GM19099 (cell line): ENCODE data around the gene TNS1.

Experiments
- POLR2A ChIP-seq: IDR thresholded peaks from 3 replicates; pipeline ENCODE4 v1.6.1; 2011; ENCODE audit warnings: low read depth; ENCODE audit not compliant: insufficient read length; ENCODE audit errors: extremely low read depth

TNS1 gene

GRCh38 chr2:217802266-217802665, 200.5 kb downstream of the TNS1 start:
- no peak for TF ChIP-seq POLR2A

- no peak for TF ChIP-seq POLR2A
Observed at GRCh38 chr2:217801711-217802110, 201.1 kb downstream of the TNS1 start.

GRCh38 chr2:217801115-217801531, 201.7 kb downstream of the TNS1 start:
- no peak for TF ChIP-seq POLR2A

GRCh38 chr2:217800433-217801114, 202.2 kb downstream of the TNS1 start:
- no peak for TF ChIP-seq POLR2A

- no peak for TF ChIP-seq POLR2A
Observed at GRCh38 chr2:217799563-217800432, 203.0 kb downstream of the TNS1 start.

GRCh38 chr2:217798743-217799562, 203.8 kb downstream of the TNS1 start:
- no peak for TF ChIP-seq POLR2A

GRCh38 chr2:217798191-217798590, 204.6 kb downstream of the TNS1 start:
- no peak for TF ChIP-seq POLR2A

- no peak for TF ChIP-seq POLR2A
Observed at GRCh38 chr2:217797661-217798069, 205.1 kb downstream of the TNS1 start.

GRCh38 chr2:217797165-217797564, 205.6 kb downstream of the TNS1 start:
- no peak for TF ChIP-seq POLR2A

- no peak for TF ChIP-seq POLR2A
Observed at GRCh38 chr2:217795706-217796465, 206.9 kb downstream of the TNS1 start.

- TF ChIP-seq POLR2A: no peak
Observed at GRCh38 chr2:217795067-217795466, 207.7 kb downstream of the TNS1 start.

- no peak for TF ChIP-seq POLR2A
Observed at GRCh38 chr2:217794133-217794986, 208.4 kb downstream of the TNS1 start.

- TF ChIP-seq POLR2A: no peak
Observed at GRCh38 chr2:217793566-217794132, 209.1 kb downstream of the TNS1 start.
